PC-9 (cell line): Measurements from ENCODE around the gene TMEM221.
"Not testable (repeated sequence)": the region's sequence is repeated elsewhere in the genome, so short reads cannot be mapped to it uniquely, and the experiment has no call there.

Experiments
- CTCF ChIP-seq: fragments of 200-600 bp; sonication (generic); conservative IDR thresholded peaks from 2 replicates; pipeline ENCODE4 v1.6.1; 2017; ENCODE audit warnings: mixed run types, antibody characterized with exemption, mild to moderate bottlenecking, moderate library complexity
- EZH2 ChIP-seq: fragments of 200-600 bp; sonication (generic); IDR thresholded peaks from 2 replicates; pipeline ENCODE4 v1.8.0; 2017; ENCODE audit warnings: antibody characterized with exemption, low read depth

- not testable (repeated sequence) for TF ChIP-seq CTCF, EZH2
Observed at GRCh38 chr19:17475011-17475540, 26.6 kb upstream of the TMEM221 start.
